Activated CD4-positive, CD25-positive, alpha-beta regulatory T cell (primary cell): ENCODE results near the gene THSD4.

Experiments
- DNase-seq, 4 experiments: peaks; one replicate each; lab custom pipeline; 2025; lab: John Stamatoyannopoulos, UW

The THSD4 gene

GRCh38 chr15:71114887-71115566 lies at the start of gene THSD4:
THSD4 (plus strand) TSS chr15:71115471.
- DNase-seq = peak in 2 of 4 experiments; percentile 2 to 28

GRCh38 chr15:71066983-71067382 lies 48.3 kb upstream of the THSD4 start:
- no peak for DNase-seq

GRCh38 chr15:71069693-71070092 lies 45.6 kb upstream of the THSD4 start:
- DNase-seq = no peak

GRCh38 chr15:71071529-71071928 lies 43.7 kb upstream of the THSD4 start:
- DNase-seq = no peak

- DNase-seq = no peak
Observed at GRCh38 chr15:71072423-71072822, 42.8 kb upstream of the THSD4 start.

- no peak for DNase-seq
Observed at GRCh38 chr15:71078506-71079207, 36.6 kb upstream of the THSD4 start.

- no peak for DNase-seq
Observed at GRCh38 chr15:71079208-71080044, 35.8 kb upstream of the THSD4 start.

GRCh38 chr15:71080166-71080565 lies 35.1 kb upstream of the THSD4 start:
- no peak for DNase-seq

GRCh38 chr15:71080705-71081104 lies 34.6 kb upstream of the THSD4 start:
- DNase-seq = no peak

- DNase-seq = no peak
Observed at GRCh38 chr15:71082803-71083202, 32.5 kb upstream of the THSD4 start.

GRCh38 chr15:71083349-71083748 lies 31.9 kb upstream of the THSD4 start:
- no peak for DNase-seq

GRCh38 chr15:71084264-71084663 lies 31.0 kb upstream of the THSD4 start:
- no peak for DNase-seq

GRCh38 chr15:71085809-71086208 lies 29.5 kb upstream of the THSD4 start:
- no peak for DNase-seq

- no peak for DNase-seq
Observed at GRCh38 chr15:71088155-71088554, 27.1 kb upstream of the THSD4 start.

- no peak for DNase-seq
Observed at GRCh38 chr15:71088683-71089082, 26.6 kb upstream of the THSD4 start.

GRCh38 chr15:71089801-71090200 lies 25.5 kb upstream of the THSD4 start:
- no peak for DNase-seq

GRCh38 chr15:71091601-71092000 lies 23.7 kb upstream of the THSD4 start:
- no peak for DNase-seq

- no peak for DNase-seq
Observed at GRCh38 chr15:71092056-71092600, 23.1 kb upstream of the THSD4 start.

- no peak for DNase-seq
Observed at GRCh38 chr15:71093054-71094024, 21.9 kb upstream of the THSD4 start.

GRCh38 chr15:71094137-71094536 lies 21.1 kb upstream of the THSD4 start:
- DNase-seq = no peak

GRCh38 chr15:71096676-71097075 lies 18.6 kb upstream of the THSD4 start:
- DNase-seq = no peak
